K562 (cell line): ENCODE data around the gene DNAJB12.

Experiments used
- CHCHD3 ChIP-seq: fragments of 250-450 bp; sonication (Bioruptor Pico); IDR thresholded peaks from 2 replicates; pipeline ENCODE4 v2.1.2; 2022; ENCODE audit warnings: mild to moderate bottlenecking
- GABPA ChIP-seq: fragments of 200-800 bp; sonication (Bioruptor generic); conservative IDR thresholded peaks from 2 replicates; pipeline ENCODE4 v1.6.1; 2016; ENCODE audit warnings: low read depth, missing genetic modification characterization, missing compliant biosample characterization
- POLR2AphosphoS5 ChIP-seq: IDR thresholded peaks from 2 replicates; pipeline ENCODE4 v1.6.1; 2011; ENCODE audit warnings: mild to moderate bottlenecking, low read depth, low read length, moderate library complexity; ENCODE audit not compliant: control insufficient read depth, insufficient read depth
- ZFP30 ChIP-seq: fragments of 250-450 bp; sonication (Bioruptor Pico); IDR thresholded peaks from 2 replicates; pipeline ENCODE4 v1.8.0; 2022; ENCODE audit warnings: moderate library complexity, mild to moderate bottlenecking, inconsistent platforms, borderline replicate concordance
- ZNF766 ChIP-seq: fragments of 200-800 bp; sonication (Bioruptor generic); conservative IDR thresholded peaks from 2 replicates; pipeline ENCODE4 v1.6.1; 2016; ENCODE audit warnings: missing genetic modification characterization, missing compliant biosample characterization
- TF ChIP-seq, protein P1 (sequence below), 3 experiments: IDR thresholded peaks in 2 of 3; conservative IDR thresholded peaks in 1 of 3; 2 replicates each; pipeline ENCODE4 v1.5.1; 2011 to 2012; ENCODE audit warnings: low read length in 3 of 3, mild to moderate bottlenecking in 3 of 3, control low read depth in 2 of 3, improper control_type of control experiment in 1 of 3, inconsistent platforms in 1 of 3, low read depth in 1 of 3, mixed read lengths in 1 of 3, moderate library complexity in 1 of 3; ENCODE audit not compliant: insufficient read depth in 2 of 3

DNA sequence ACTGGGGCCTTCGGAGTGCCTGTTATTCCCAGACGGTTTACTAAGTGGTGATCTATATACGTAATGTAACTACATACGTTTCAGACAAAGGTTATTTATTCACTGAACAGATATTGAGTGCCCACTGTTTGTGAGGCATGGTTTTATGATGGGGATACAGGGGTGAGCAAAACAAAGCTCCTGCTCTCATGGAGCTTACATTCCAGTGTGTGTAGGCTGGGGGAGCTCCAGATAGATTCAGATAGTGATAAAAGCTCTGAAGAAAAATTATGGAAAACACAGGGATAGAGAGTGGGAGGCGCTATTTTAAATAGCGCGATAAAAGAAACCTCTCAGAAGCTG, 466 bp upstream of the DNAJB12 start:
- TF ChIP-seq CHCHD3, result no peak
- peak; percentile 43; the same call in 1 of the 2 replicates for TF ChIP-seq ZNF766
- TF ChIP-seq POLR2AphosphoS5, result no peak
- TF ChIP-seq, protein P1, sequence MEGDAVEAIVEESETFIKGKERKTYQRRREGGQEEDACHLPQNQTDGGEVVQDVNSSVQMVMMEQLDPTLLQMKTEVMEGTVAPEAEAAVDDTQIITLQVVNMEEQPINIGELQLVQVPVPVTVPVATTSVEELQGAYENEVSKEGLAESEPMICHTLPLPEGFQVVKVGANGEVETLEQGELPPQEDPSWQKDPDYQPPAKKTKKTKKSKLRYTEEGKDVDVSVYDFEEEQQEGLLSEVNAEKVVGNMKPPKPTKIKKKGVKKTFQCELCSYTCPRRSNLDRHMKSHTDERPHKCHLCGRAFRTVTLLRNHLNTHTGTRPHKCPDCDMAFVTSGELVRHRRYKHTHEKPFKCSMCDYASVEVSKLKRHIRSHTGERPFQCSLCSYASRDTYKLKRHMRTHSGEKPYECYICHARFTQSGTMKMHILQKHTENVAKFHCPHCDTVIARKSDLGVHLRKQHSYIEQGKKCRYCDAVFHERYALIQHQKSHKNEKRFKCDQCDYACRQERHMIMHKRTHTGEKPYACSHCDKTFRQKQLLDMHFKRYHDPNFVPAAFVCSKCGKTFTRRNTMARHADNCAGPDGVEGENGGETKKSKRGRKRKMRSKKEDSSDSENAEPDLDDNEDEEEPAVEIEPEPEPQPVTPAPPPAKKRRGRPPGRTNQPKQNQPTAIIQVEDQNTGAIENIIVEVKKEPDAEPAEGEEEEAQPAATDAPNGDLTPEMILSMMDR (IDR thresholded peaks at IDR 0.05 in 2 of 3, conservative IDR thresholded peaks at IDR 0.05 in 1 of 3; ENCODE audit: insufficient read depth in 2 of 3, low read depth in 1 of 3, low read length in 3 of 3), result no peak
- no peak for TF ChIP-seq GABPA
- TF ChIP-seq ZFP30 (CRISPR knock-in tag), result no peak
